GM19397 (cell line): ENCODE results near the gene HIGD1A.

Experiments used
- ATAC-seq: cut with Tn5 transposase; IDR thresholded peaks from one replicate; pipeline ENCODE4 v1.9.1; 2021; ENCODE audit warnings: mild to moderate bottlenecking, moderate library complexity; ENCODE audit not compliant: unreplicated experiment

HIGD1A gene

DNA sequence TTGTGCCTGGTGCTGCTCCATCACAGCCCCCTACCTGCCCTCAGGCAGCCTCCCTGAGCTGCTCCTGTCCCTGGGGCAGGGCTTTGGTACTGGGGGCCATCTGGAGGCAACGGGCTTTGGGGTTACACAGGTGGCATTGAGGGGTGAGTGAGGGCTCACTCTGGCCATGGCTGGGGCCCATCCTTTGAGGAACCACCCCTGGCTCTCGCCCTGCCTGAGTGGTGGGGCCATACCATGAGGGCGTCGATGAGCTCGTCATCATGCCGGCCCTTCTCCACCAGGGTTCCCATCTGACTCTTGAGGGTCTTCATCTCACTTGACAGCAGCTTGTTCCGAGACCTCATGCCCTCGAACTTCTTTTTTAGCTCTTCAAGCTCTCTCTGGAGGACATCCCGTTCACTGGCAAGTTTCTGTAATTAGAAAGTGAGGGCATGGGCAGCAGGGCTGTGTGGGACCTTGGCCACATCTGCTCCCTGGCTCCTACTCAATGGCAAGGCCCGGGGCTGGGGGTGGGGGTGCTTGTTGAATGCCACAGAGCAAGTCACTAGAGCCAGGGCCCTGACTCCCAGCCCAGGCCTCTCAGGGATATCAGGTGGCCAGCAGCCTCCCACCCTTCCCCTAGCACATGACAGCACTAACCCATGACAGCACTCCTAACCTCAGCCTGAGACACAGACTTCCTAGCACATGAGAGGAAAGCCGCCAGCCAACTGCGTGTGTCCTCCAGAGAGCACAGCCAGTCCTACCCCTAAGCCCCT lies 64.7 kb downstream of the HIGD1A start:
- no peak for ATAC-seq

- ATAC-seq: no peak
Observed at GRCh38 chr3:42736531-42736930, 67.8 kb downstream of the HIGD1A start.

DNA sequence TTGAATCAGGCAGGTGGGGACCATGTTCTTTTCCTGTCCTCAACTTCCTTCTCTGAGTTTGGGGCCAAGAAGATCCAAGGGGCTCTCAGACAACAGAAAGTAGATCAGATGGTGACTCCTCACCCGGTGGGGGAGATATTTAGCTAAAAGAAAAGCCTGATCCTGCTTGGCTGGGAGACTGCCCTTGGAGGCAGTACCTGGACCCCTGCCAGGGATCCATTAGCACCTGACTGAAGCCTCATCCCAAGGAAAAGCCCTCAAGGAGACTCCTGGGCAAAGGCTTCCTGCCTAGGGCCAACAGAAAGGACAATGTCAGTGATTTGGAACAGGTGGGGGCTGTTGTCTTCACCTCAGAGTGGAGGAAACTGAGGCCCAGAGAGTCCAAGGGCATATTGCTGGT lies 68.2 kb downstream of the HIGD1A start:
- ATAC-seq: no peak

GRCh38 chr3:42735615-42736014 lies 68.7 kb downstream of the HIGD1A start:
- ATAC-seq: no peak

- no peak for ATAC-seq
Observed at GRCh38 chr3:42735019-42735418, 69.3 kb downstream of the HIGD1A start.

DNA sequence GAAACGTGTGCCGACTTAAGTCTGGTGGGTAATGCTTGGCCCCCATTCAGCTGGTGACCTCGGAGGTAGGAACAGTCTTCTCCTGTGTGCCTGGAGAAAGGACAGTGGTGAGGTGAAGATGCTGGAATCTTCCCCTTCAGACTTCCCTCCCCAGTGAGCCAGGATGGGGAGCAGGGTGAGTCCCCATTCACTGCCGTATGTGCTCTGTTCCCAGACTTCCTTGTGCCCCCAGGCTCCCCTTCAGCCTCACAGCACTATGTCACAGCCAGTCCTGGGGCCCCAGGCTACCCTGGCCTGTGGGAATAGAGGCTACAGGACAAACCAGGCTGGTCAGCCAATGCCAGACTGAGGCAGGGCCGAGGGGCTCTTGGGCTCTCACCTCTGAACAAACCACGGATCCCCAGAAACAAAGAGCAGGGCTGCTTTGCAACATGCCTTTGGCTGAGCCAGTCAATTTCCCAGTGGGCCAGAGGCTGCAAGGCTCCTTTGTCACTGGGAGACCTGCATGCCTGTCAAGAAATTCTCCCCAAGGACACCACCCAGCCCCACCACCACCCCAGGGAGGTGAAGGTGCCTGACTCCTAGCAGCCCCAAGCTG lies 69.9 kb downstream of the HIGD1A start:
- no peak for ATAC-seq

- ATAC-seq: no peak
Observed at GRCh38 chr3:42733501-42734262, 70.6 kb downstream of the HIGD1A start.
